Left ventricle myocardium inferior (tissue), 1 donor: ENCODE measurements around the gene FRMD7. TPM values are rescaled to one million over a fixed set of nuclear protein-coding genes. Genes with fewer than 3 reads are reported as not detected.

Source experiments
- DNase-seq: peaks from one replicate; pipeline ENCODE4 v3.0.0-alpha.2; 2020
- H3K27ac ChIP-seq: fragments of 200-600 bp; replicated peaks from 2 replicates; pipeline ENCODE4 v1.8.0; 2021
- H3K27me3 ChIP-seq: fragments of 200-600 bp; 2 replicates; pipeline ENCODE4 v1.8.0; 2021; ENCODE audit warnings: low read depth
- H3K36me3 ChIP-seq: fragments of 200-600 bp; 2 replicates; pipeline ENCODE4 v1.8.0; 2021
- H3K4me1 ChIP-seq: fragments of 200-600 bp; 2 replicates; pipeline ENCODE4 v1.8.0; 2021
- H3K4me3 ChIP-seq: fragments of 200-600 bp; 2 replicates; pipeline ENCODE4 v1.8.0; 2021; ENCODE audit warnings: mild to moderate bottlenecking, moderate library complexity
- H3K9me3 ChIP-seq: fragments of 200-600 bp; replicated peaks from 2 replicates; pipeline ENCODE4 v1.8.0; 2021
- CTCF ChIP-seq: fragments of 200-600 bp; IDR thresholded peaks from 2 replicates; pipeline ENCODE4 v1.8.0; 2021; ENCODE audit warnings: antibody characterized with exemption, mild to moderate bottlenecking, borderline replicate concordance
- intact Hi-C: fragments of 100-400 bp; cut with micrococcal nuclease; formaldehyde crosslinking; loops from one replicate; pipeline ENCODE4 v1.11.0; 2022
- total RNA-seq: library from RNA; stranded (reverse); fragmentation: NEBNext Ultra II Directional; extraction: Animal tissue kit (Norgen Biotek cat#: 25700); gene quantifications from one replicate; pipeline ENCODE4 v1.2.1, GENCODE V29; 2021
- donor health status: DM: no; HTN: yes; CAD: no; lungs with severe emphysema.

FRMD7 gene
- total RNA-seq, 1 donor from 2014 or later, result 0.14 TPM

GRCh38 chrX:132085786-132086185, 42.0 kb downstream of the FRMD7 start:
- H3K36me3 ChIP-seq, result no peaks in the 10 kb centered on the region
- H3K27ac ChIP-seq, result no peak overlapping the region
- H3K4me1 ChIP-seq, result no peaks in the 10 kb centered on the region
- no peaks in the 10 kb centered on the region for H3K27me3 ChIP-seq
- TF ChIP-seq CTCF, result no peak
- H3K9me3 ChIP-seq, result no peaks in the 10 kb centered on the region
- intact Hi-C loops, result no loop called here
- no peak overlapping the region for H3K4me3 ChIP-seq
- DNase-seq, result no peak

GRCh38 chrX:132077912-132078311, 49.9 kb downstream of the FRMD7 start:
- no peaks in the 10 kb centered on the region for H3K27me3 ChIP-seq
- DNase-seq, result no peak
- no peak overlapping the region for H3K27ac ChIP-seq
- no peaks in the 10 kb centered on the region for H3K36me3 ChIP-seq
- no peak for TF ChIP-seq CTCF
- no peak overlapping the region for H3K4me3 ChIP-seq
- no peaks in the 10 kb centered on the region for H3K9me3 ChIP-seq
- intact Hi-C loops, result no loop called here
- no peaks in the 10 kb centered on the region for H3K4me1 ChIP-seq

- Histone ChIP-seq H3K27me3 (no peaks in the 10 kb centered on the region), H3K36me3 (no peaks in the 10 kb centered on the region), H3K27ac (no peak overlapping the region), H3K4me1 (no peaks in the 10 kb centered on the region), H3K4me3 (no peak overlapping the region), H3K9me3 (no peaks in the 10 kb centered on the region)
- intact Hi-C loops, result no loop called here
- no peak for TF ChIP-seq CTCF
- no peak for DNase-seq
Measured at GRCh38 chrX:132077414-132077813, 50.4 kb downstream of the FRMD7 start.

DNA sequence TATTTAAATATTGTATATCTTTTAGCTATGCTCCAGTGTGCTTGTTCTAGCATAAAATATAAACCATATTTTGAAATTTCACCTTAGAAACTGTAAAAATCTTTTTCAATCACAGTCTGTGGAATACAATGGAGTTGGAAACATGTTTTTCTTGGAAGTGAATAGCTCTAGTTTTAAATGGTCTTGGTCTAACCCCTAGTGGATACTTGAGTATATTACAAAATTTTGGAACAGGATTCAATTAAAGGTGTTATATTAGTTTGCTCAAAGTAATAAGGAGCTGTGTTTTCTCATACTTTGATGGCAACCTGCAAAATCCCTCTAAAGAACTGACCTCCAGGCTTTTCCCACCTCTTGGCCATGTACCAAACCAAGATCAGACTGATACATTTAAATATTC, 56.6 kb downstream of the FRMD7 start:
- Histone ChIP-seq H3K27ac (no peak overlapping the region), H3K4me1 (no peaks in the 10 kb centered on the region), H3K36me3 (no peaks in the 10 kb centered on the region), H3K4me3 (no peak overlapping the region), H3K9me3 (no peaks in the 10 kb centered on the region), H3K27me3 (no peaks in the 10 kb centered on the region)
- TF ChIP-seq CTCF, result peak; percentile 22
- intact Hi-C loops, result no loop called here
- DNase-seq, result no peak

DNA sequence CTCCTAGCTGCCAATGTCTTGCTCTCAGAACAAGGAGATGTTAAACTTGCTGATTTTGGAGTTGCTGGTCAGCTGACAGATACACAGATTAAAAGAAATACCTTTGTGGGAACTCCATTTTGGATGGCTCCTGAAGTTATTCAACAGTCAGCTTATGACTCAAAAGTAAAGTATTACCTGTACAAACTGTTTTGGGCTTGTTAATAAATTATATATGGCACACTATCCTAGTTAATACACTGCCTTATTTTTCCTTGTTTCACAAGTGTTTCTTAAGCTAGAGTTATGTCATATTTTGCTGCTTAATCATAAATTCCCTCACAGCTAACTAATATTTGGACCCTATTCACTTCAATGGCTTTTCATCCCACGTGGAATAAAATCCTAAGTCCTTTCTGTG, 59.4 kb downstream of the FRMD7 start:
- no peaks in the 10 kb centered on the region for H3K9me3 ChIP-seq
- no peaks in the 10 kb centered on the region for H3K36me3 ChIP-seq
- no peak for DNase-seq
- TF ChIP-seq CTCF, result no peak
- intact Hi-C loops, result no loop called here
- H3K4me3 ChIP-seq, result no peak overlapping the region
- H3K27ac ChIP-seq, result no peak overlapping the region
- no peaks in the 10 kb centered on the region for H3K27me3 ChIP-seq
- H3K4me1 ChIP-seq, result no peaks in the 10 kb centered on the region

DNA sequence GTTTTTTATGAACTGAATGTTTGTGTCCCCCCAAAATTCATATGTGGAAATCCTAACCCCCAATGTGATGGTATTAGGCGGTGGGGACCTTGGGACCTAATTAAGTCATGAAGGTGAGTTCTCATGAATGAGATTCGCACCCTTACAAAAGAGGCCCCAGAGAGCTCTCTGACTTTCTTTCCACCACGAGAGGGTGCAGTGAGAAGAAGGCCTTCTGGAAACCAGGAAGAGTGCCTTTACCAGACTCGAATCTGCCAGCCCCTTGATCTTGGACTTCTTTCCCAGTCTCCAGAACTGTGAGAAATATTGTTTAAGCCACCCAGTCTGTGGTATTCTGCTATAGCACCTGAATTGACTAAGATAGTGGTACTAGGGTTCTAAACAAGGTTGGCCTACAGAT, 64.0 kb downstream of the FRMD7 start:
- DNase-seq, result no peak
- Histone ChIP-seq H3K27ac (no peak overlapping the region), H3K36me3 (no peaks in the 10 kb centered on the region), H3K4me1 (no peaks in the 10 kb centered on the region), H3K4me3 (no peak overlapping the region), H3K9me3 (no peaks in the 10 kb centered on the region), H3K27me3 (no peaks in the 10 kb centered on the region)
- intact Hi-C loops, result no loop called here
- TF ChIP-seq CTCF, result no peak
